Endothelial cell of umbilical vein (primary cell): ENCODE data around the gene FRY. TPM values are rescaled to one million over a fixed set of nuclear protein-coding genes. Genes with fewer than 3 reads are reported as not detected.
A peak's percentile ranks its signal among the peaks of the same experiment; 100 is the strongest.

Source experiments
- BruUV-seq: library from RNA; stranded (reverse); fragments of 400-500 nt; replicated peaks from 2 replicates; lab custom pipeline; 2021; lab: Mats Ljungman, UMichigan
- CTCF ChIA-PET: fragments of 300-600, 350-600 bp; sonication (Branson Sonifier 250); formaldehyde crosslinking; loops from one replicate; lab custom pipeline; 2021; ENCODE audit warnings: antibody characterized with exemption, inconsistent platforms; lab: Charles Lee
- POLR2A ChIA-PET: fragments of 300-600, 350-600 bp; sonication (Branson Sonifier 250); formaldehyde crosslinking; loops from one replicate; lab custom pipeline; 2021; ENCODE audit warnings: antibody characterized with exemption, inconsistent platforms; lab: Charles Lee
- DNase-seq: peaks from one replicate; pipeline ENCODE4 v3.0.0-alpha.2; 2011; ENCODE audit warnings: low read depth, low spot score
- FAIRE-seq: peaks from 2 replicates; lab custom pipeline; 2011; peaks lifted over from hg19 to GRCh38; lab: Jason Lieb, UNC
- H2AFZ ChIP-seq: 2 replicates; pipeline ENCODE4 v1.6.0; 2012; ENCODE audit warnings: low read depth, low read length, control low read depth, inconsistent platforms
- H3K27ac ChIP-seq: 2 replicates; pipeline ENCODE4 v1.5.1; 2011; ENCODE audit warnings: low read depth, mild to moderate bottlenecking, control low read depth, low read length, moderate library complexity; ENCODE audit not compliant: insufficient read depth
- H3K27me3 ChIP-seq, 2 experiments: 2 replicates each; pipeline versions ENCODE4 v1.6.0 to v1.6.1; 2011; ENCODE audit warnings: low read length in 2 of 2, mixed read lengths in 1 of 2; ENCODE audit not compliant: control insufficient read depth in 2 of 2, insufficient read depth in 2 of 2
- H3K36me3 ChIP-seq, 2 experiments: 2 replicates in 1 of 2; 3 replicates in 1 of 2; pipeline ENCODE4 v1.5.1; 2011; ENCODE audit warnings: low read length in 2 of 2, mild to moderate bottlenecking in 1 of 2, moderate library complexity in 1 of 2; ENCODE audit not compliant: control insufficient read depth in 2 of 2, insufficient read depth in 2 of 2; ENCODE audit errors: extremely low read depth in 1 of 2
- H3K4me1 ChIP-seq: 3 replicates; pipeline ENCODE4 v1.5.1; 2011; ENCODE audit warnings: mild to moderate bottlenecking, low read length; ENCODE audit not compliant: control insufficient read depth, insufficient read depth; ENCODE audit errors: extremely low read depth
- H3K4me2 ChIP-seq: 2 replicates; pipeline ENCODE4 v1.6.1; 2011; ENCODE audit warnings: low read length, control low read depth, mixed read lengths; ENCODE audit not compliant: insufficient read depth
- H3K4me3 ChIP-seq, 3 experiments: fragments of 200-600 bp in 1 of 3; sonication (generic), shearing (Covaris generic) in 1 of 3; replicated peaks in 1 of 3; 2 replicates each; pipeline ENCODE4 v1.5.1; 2011 to 2016; ENCODE audit warnings: control low read depth in 3 of 3, low read length in 3 of 3, mild to moderate bottlenecking in 2 of 3, inconsistent platforms in 1 of 3, low read depth in 1 of 3, moderate library complexity in 1 of 3; ENCODE audit not compliant: insufficient read depth in 1 of 3
- H3K79me2 ChIP-seq: 2 replicates; pipeline ENCODE4 v1.6.0; 2012; ENCODE audit warnings: low read length, inconsistent platforms; ENCODE audit not compliant: control insufficient read depth, insufficient read depth
- H3K9ac ChIP-seq: replicated peaks from 2 replicates; pipeline ENCODE3; 2011; ENCODE audit warnings: low read length, control low read depth; ENCODE audit not compliant: insufficient read depth; ENCODE audit errors: extremely low read depth
- H3K9me1 ChIP-seq: replicated peaks from 3 replicates; pipeline ENCODE4 v1.6.0; 2011; ENCODE audit warnings: mild to moderate bottlenecking, low read length; ENCODE audit not compliant: control insufficient read depth, insufficient read depth; ENCODE audit errors: extremely low read depth
- H3K9me3 ChIP-seq: replicated peaks from 2 replicates; pipeline ENCODE4 v1.5.1; 2012; ENCODE audit warnings: low read length, inconsistent platforms; ENCODE audit not compliant: control insufficient read depth, insufficient read depth
- H4K20me1 ChIP-seq: replicated peaks from 2 replicates; pipeline ENCODE3; 2011; ENCODE audit warnings: mild to moderate bottlenecking, low read length; ENCODE audit not compliant: control insufficient read depth, insufficient read depth; ENCODE audit errors: extremely low read depth
- FOS ChIP-seq: IDR thresholded peaks from 2 replicates; pipeline ENCODE4 v1.6.1; 2011; ENCODE audit warnings: mild to moderate bottlenecking, low read length, moderate library complexity, borderline replicate concordance; ENCODE audit not compliant: insufficient read depth
- GATA2 ChIP-seq: IDR thresholded peaks from 2 replicates; pipeline ENCODE4 v1.7.0; 2011; ENCODE audit warnings: low read depth, mild to moderate bottlenecking, moderate library complexity, mixed read lengths, low read length; ENCODE audit not compliant: insufficient read length, insufficient read depth
- JUN ChIP-seq: IDR thresholded peaks from 2 replicates; pipeline ENCODE4 v1.6.1; 2011; ENCODE audit warnings: borderline replicate concordance, low read depth; ENCODE audit not compliant: insufficient read length, insufficient read depth
- MYC ChIP-seq: IDR thresholded peaks from one replicate; pipeline ENCODE4 v1.6.1; 2011; ENCODE audit warnings: mild to moderate bottlenecking, low read depth, low read length
- POLR2AphosphoS5 ChIP-seq: IDR thresholded peaks from 2 replicates; pipeline ENCODE4 v1.6.1; 2012; ENCODE audit warnings: low read depth, mild to moderate bottlenecking, control low read depth, low read length, moderate library complexity; ENCODE audit not compliant: insufficient read depth
- dilution Hi-C: fragments of 300-500 bp; cut with MboI; formaldehyde crosslinking; loops from one replicate; pipeline ENCODE4 v1.15.0; 2019; ENCODE audit warnings: low sequenced_read_pairs; ENCODE audit not compliant: extremely low pct_ligation_motif_present
- intact Hi-C: fragments of 100-400 bp; cut with micrococcal nuclease; formaldehyde crosslinking; loops from one replicate; pipeline ENCODE4 v1.10.0; 2022
- polyA plus RNA-seq, 4 experiments: library from polyadenylated mRNA; depleted of rRNA in 3 of 4; stranded (reverse) in 3 of 4; unstranded in 1 of 4; fragments of >200 nt; gene quantifications; 2 replicates each; pipeline versions ENCODE4 v1.2.1 to v1.2.3, GENCODE V29; 2011 to 2012; ENCODE audit warnings: missing spikeins in 1 of 4
- total RNA-seq: library from RNA; stranded (reverse); gene quantifications from 2 replicates; pipeline ENCODE4 v1.2.3, GENCODE V29; 2021
- TF ChIP-seq, protein P1 (sequence below), 2 donors: IDR thresholded peaks; 1 replicate in 1 of 2; 2 replicates in 1 of 2; pipeline ENCODE4 v1.5.1; 2011; ENCODE audit warnings: low read length in 2 of 2, mild to moderate bottlenecking in 2 of 2, moderate library complexity in 2 of 2, control low read depth in 1 of 2, inconsistent platforms in 1 of 2, low read depth in 1 of 2; ENCODE audit not compliant: insufficient read depth in 1 of 2; ENCODE audit errors: extremely low read depth in 1 of 2

The FRY gene
- total and polyA plus RNA-seq, 2 donors (not counting 3 experiments of a cell fraction or from before 2014, with no cell fraction given) = 57.3 to 75.8 TPM

- no peak overlapping the region for H2AFZ ChIP-seq
- intact Hi-C loops (no loop called here), dilution Hi-C loops (no loop called here)
- DNase-seq (no peak), FAIRE-seq (no peak)
- peak overlapping the region; percentile 86 for H3K9ac ChIP-seq
- no peaks in the 10 kb centered on the region for H3K9me1 ChIP-seq
- no peaks in the 10 kb centered on the region for H3K9me3 ChIP-seq
- no peaks in the 10 kb centered on the region for H4K20me1 ChIP-seq
- no TSS peak for BruUV-seq
- H3K4me3 ChIP-seq = peak overlapping the region; percentile 36 to 75 (median 43)
- no peaks in the 10 kb centered on the region for H3K27me3 ChIP-seq
- peaks cover 74% of the 10 kb centered on the region for H3K4me1 ChIP-seq
- ChIA-PET CTCF (interaction anchor here (0.8 to 3.8 kb wide), 2 partner anchors 16 to 26 kb away, joined by 3 to 31 read pairs; no protein-coding TSS in a partner anchor), POLR2A (no interaction called here)
- peak overlapping the region; percentile 93 for H3K4me2 ChIP-seq
- peaks cover 22% of the 10 kb centered on the region for H3K79me2 ChIP-seq
- peak overlapping the region; percentile 86 for H3K27ac ChIP-seq
- no peak for TF ChIP-seq POLR2AphosphoS5
- TF ChIP-seq MYC = no peak
- TF ChIP-seq GATA2 = no peak
- no peak for TF ChIP-seq FOS
- TF ChIP-seq, protein P1, sequence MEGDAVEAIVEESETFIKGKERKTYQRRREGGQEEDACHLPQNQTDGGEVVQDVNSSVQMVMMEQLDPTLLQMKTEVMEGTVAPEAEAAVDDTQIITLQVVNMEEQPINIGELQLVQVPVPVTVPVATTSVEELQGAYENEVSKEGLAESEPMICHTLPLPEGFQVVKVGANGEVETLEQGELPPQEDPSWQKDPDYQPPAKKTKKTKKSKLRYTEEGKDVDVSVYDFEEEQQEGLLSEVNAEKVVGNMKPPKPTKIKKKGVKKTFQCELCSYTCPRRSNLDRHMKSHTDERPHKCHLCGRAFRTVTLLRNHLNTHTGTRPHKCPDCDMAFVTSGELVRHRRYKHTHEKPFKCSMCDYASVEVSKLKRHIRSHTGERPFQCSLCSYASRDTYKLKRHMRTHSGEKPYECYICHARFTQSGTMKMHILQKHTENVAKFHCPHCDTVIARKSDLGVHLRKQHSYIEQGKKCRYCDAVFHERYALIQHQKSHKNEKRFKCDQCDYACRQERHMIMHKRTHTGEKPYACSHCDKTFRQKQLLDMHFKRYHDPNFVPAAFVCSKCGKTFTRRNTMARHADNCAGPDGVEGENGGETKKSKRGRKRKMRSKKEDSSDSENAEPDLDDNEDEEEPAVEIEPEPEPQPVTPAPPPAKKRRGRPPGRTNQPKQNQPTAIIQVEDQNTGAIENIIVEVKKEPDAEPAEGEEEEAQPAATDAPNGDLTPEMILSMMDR (IDR thresholded peaks at IDR 0.05; ENCODE audit: extremely low read depth in 1 of 2, insufficient read depth in 1 of 2, low read depth in 1 of 2, low read length in 2 of 2) = no peak
- no peak for TF ChIP-seq JUN
- H3K36me3 ChIP-seq = peaks cover 0 to 10% of the 10 kb centered on the region in 2 experiments
Observed at GRCh38 chr13:32262165-32262564, 230.6 kb downstream of the FRY start.
